Gastrocnemius medialis (tissue), 4 donors: ENCODE results near the gene CHMP6. TPM values are rescaled to one million over a fixed set of nuclear protein-coding genes. Genes with fewer than 3 reads are reported as not detected.

Experiments used
- ATAC-seq, 2 donors: fragments of 150-250 bp; one replicate each; pipeline ENCODE4 v1.9.1; 2016
- DNase-seq, 2 donors: peaks; one replicate each; pipeline ENCODE4 v3.0.0-alpha.2; 2019
- H3K27ac ChIP-seq, 4 donors: fragments of 200-600 bp; sonication (generic); 1 replicate in 1 of 4; 2 replicates in 3 of 4; pipeline ENCODE4 v1.5.1; 2016 to 2018; ENCODE audit warnings: mild to moderate bottlenecking in 2 of 4, moderate library complexity in 1 of 4
- H3K27me3 ChIP-seq, 3 donors: fragments of 200-600 bp; sonication (generic) in 2 of 3; 1 replicate in 1 of 3; 2 replicates in 2 of 3; pipeline versions ENCODE4 v1.5.1 to v1.6.0; 2016 to 2019; ENCODE audit warnings: mild to moderate bottlenecking in 1 of 3, moderate library complexity in 1 of 3
- H3K36me3 ChIP-seq, 2 donors: fragments of 200-600 bp; sonication (generic) in 1 of 2; one replicate each; pipeline ENCODE4 v1.5.1; 2017 to 2018
- H3K4me1 ChIP-seq, 2 donors: fragments of 200-600 bp; sonication (generic) in 1 of 2; one replicate each; pipeline ENCODE4 v1.5.1; 2016 to 2017; ENCODE audit warnings: mild to moderate bottlenecking in 2 of 2
- H3K4me3 ChIP-seq, 4 donors: fragments of 200-600 bp; sonication (generic) in 3 of 4; 1 replicate in 1 of 4; 2 replicates in 3 of 4; pipeline ENCODE4 v1.5.1; 2016 to 2019; ENCODE audit warnings: mild to moderate bottlenecking in 2 of 4
- H3K9me3 ChIP-seq, 3 donors: fragments of 200-600 bp; sonication (generic) in 2 of 3; 1 replicate in 1 of 3; 2 replicates in 2 of 3; pipeline ENCODE4 v1.5.1; 2016 to 2019
- CTCF ChIP-seq, 5 experiments: fragments of 450-650 bp in 3 of 5; fragments of 200-600 bp in 2 of 5; sonication (generic) in 2 of 5; IDR thresholded peaks in 4 of 5; conservative IDR thresholded peaks in 1 of 5; 1 replicate in 4 of 5; 2 replicates in 1 of 5; pipeline ENCODE4 v1.5.1; 2016 to 2019; ENCODE audit warnings: antibody characterized with exemption in 5 of 5, mild to moderate bottlenecking in 3 of 5, moderate library complexity in 3 of 5
- POLR2A ChIP-seq, 2 donors: fragments of 450-650 bp; IDR thresholded peaks; one replicate each; pipeline ENCODE4 v1.6.1; 2017; ENCODE audit warnings: antibody characterized with exemption in 2 of 2, mild to moderate bottlenecking in 2 of 2, moderate library complexity in 2 of 2
- in situ Hi-C, 4 donors: fragments of 200-750 bp; cut with MboI; loops; one replicate each; pipeline versions ENCODE4 v1.15.0 to v1.8.0; 2017; ENCODE audit warnings: low sequenced_read_pairs in 4 of 4
- intact Hi-C: fragments of 100-400 bp; cut with DNase I; formaldehyde crosslinking; loops from one replicate; pipeline ENCODE4 v1.15.1; 2023; ENCODE audit warnings: low total_unique reads
- total RNA-seq, 4 donors: library from RNA; depleted of rRNA; stranded (reverse); fragments of >200 nt; gene quantifications; one replicate each; pipeline versions ENCODE4 v1.1.0 to v1.2.3, GENCODE V29; 2016

CHMP6 gene
- total RNA-seq, 4 donors from 2014 or later, result 29.8 to 33.3 (median 33.0) TPM

DNA sequence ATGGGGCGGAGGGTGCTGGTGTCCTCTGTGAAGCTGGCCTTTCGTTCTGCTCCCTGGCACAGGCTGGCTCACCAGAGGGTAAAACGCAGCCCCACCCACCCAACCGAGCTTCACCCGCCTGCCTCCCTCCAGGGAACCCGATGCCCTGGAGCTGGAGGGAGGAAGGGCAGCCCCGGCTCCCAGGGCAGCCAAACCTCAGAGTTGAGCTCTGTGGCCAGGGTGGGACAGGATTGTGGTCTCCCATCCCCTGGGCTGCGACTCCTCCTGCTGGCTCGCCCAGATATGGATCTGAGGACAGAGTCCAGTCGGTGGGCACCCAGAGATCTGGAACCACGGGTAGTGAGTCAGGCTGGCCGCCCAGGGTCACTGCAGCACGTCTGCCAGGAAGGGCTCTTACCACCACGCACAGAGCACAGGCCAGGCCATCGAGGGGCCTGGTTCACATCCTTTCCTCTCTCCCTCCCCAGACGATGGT is 42.6 kb upstream of the CHMP6 start:
- no peak for DNase-seq
- TF ChIP-seq POLR2A (IDR thresholded peaks at IDR 0.05), result no peak
- no peak for TF ChIP-seq CTCF (IDR thresholded peaks at IDR 0.05 in 4 of 5, conservative IDR thresholded peaks at IDR 0.05 in 1 of 5)
- no peaks in the 10 kb centered on the region for H3K27me3 ChIP-seq
- no peaks in the 10 kb centered on the region for H3K4me1 ChIP-seq
- H3K4me3 ChIP-seq, result no peak overlapping the region
- ATAC-seq, result no peak
- no peak overlapping the region for H3K27ac ChIP-seq
- in situ Hi-C loops, result no loop called here
- peaks cover 3 to 57% of the 10 kb centered on the region in 2 donors for H3K36me3 ChIP-seq
- no peaks in the 10 kb centered on the region for H3K9me3 ChIP-seq
- intact Hi-C loops, result no loop called here

DNA sequence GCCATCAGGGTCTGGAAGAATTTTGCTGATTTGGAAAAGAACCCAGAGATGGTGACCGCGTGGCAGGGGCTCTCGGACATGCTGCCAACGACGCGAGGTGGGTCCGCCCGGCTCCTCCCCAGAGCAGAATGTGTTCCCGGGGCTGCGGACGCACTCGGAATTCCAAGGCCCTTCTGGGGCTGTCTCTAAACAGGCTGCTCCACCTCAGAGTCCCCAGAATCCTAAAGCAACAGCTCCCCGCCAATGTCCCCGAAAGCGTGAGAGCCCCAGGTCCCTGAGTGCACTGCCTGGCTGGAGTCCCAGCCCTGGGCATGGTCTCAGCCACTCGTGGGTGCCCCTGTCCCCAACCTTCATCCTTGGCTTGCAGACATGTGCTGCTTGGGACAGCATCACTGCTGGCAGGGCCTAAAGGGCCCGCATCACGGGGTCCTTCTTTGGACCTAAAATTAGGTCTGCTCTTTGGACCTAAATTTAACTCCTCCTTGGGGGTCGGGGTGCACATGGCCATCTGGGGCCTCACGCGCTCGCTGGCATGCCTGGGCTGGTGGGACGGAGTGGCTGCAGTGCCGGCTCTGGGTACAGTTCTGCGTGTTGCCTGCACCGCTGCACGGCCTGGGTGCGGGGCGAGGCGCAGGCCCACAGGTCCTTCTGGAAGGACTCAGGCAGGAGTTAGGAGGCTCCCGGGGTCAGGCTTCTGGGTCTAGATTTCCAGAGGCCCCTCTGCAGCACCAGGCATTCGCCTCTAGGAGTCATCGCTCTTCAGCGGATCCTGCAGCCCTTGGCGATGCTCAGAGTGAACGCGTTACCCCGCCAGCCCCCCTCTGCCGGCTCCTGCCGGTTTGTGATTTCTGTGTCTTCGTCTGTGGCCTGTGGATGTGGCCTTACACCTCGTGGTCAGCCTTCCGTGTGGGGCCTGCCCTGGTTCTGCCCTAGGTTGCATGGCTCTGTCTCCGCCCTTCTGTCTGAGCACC is 41.9 kb upstream of the CHMP6 start:
- in situ Hi-C loops, result no loop called here
- intact Hi-C loops, result no loop called here
- Histone ChIP-seq H3K36me3 (peaks cover 3 to 57% of the 10 kb centered on the region in 2 donors), H3K4me1 (no peaks in the 10 kb centered on the region), H3K27ac (no peak overlapping the region), H3K27me3 (no peaks in the 10 kb centered on the region), H3K4me3 (no peak overlapping the region), H3K9me3 (no peaks in the 10 kb centered on the region)
- DNase-seq, result peak in 1 of 2 donors; percentile 14
- ATAC-seq, result no peak
- TF ChIP-seq POLR2A (IDR thresholded peaks at IDR 0.05), result no peak
- TF ChIP-seq CTCF (IDR thresholded peaks at IDR 0.05 in 4 of 5, conservative IDR thresholded peaks at IDR 0.05 in 1 of 5), result no peak

GRCh38 chr17:80950466-80951120 is 41.0 kb upstream of the CHMP6 start:
- in situ Hi-C loops (no loop called here), intact Hi-C loops (no loop called here)
- ATAC-seq, result no peak
- H3K27me3 ChIP-seq, result no peaks in the 10 kb centered on the region
- no peak for TF ChIP-seq POLR2A (IDR thresholded peaks at IDR 0.05)
- no peak overlapping the region for H3K4me3 ChIP-seq
- H3K9me3 ChIP-seq, result no peaks in the 10 kb centered on the region
- H3K4me1 ChIP-seq, result no peaks in the 10 kb centered on the region
- DNase-seq, result no peak
- H3K27ac ChIP-seq, result no peak overlapping the region
- peaks cover 3 to 56% of the 10 kb centered on the region in 2 donors for H3K36me3 ChIP-seq

DNA sequence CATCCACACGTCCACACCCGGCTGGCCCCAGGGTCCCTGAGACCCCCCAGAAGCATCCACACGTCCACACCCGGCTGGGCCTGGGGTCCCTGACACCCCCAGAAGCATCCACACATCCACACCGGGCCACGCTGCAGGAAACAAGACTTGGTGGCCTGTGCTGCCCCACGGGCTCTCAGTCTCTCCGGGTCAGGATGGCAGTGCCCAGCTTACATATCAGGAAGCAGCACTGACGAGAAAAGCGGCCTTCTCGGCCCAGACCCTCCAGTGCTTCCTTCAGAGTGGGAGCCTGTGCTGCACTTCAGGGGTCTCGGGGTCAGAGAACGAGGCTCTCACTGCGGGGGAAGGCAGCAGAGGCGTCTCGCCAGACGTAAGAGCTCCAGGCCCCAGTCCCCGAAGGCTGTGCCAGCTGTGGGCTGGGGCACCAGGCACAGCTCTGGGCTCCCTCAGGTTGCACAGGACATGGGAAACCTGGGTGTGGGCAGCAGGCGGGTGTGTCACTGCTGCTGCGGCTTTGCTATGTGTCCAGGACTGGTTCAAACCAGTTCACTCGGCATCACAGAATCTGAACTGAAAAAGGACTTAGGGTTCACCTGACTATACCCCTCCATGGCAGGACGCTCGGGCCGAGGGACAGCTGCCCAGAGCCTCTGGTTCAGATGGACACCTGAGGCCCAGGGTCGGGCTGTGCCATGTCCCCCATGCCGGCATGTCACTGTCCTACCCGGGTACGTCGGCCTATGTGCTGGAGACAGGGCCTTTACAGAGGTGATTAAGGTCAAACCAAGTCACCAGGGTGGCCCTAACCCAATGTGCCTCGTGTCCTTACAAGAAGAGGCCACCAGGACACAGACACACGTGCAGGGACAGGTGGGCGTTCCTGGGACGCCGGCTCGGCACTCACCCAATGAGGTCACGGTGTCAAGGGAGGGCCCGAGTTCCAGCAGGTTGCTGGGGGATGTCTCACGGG is 40.2 kb upstream of the CHMP6 start:
- TF ChIP-seq POLR2A (IDR thresholded peaks at IDR 0.05) (no peak), CTCF (IDR thresholded peaks at IDR 0.05 in 4 of 5, conservative IDR thresholded peaks at IDR 0.05 in 1 of 5) (no peak)
- in situ Hi-C loops, result no loop called here
- Histone ChIP-seq H3K4me1 (no peaks in the 10 kb centered on the region), H3K27me3 (no peaks in the 10 kb centered on the region), H3K27ac (no peak overlapping the region), H3K4me3 (no peak overlapping the region), H3K36me3 (peaks cover 1 to 48% of the 10 kb centered on the region in 2 donors), H3K9me3 (no peaks in the 10 kb centered on the region)
- intact Hi-C loops, result no loop called here
- DNase-seq (peak in 1 of 2 donors; percentile 10), ATAC-seq (no peak)
